Right atrium auricular region (tissue), 2 donors: Measurements from ENCODE around the gene MAPK6. TPM values are rescaled to one million over a fixed set of nuclear protein-coding genes. Genes with fewer than 3 reads are reported as not detected.

ENCODE experiments used
- DNase-seq: peaks from one replicate; pipeline ENCODE4 v3.0.0-alpha.2; 2019; ENCODE audit warnings: low spot score
- H3K27ac ChIP-seq, 2 donors: fragments of 200-600 bp; sonication (generic); 1 replicate in 1 of 2; 2 replicates in 1 of 2; pipeline ENCODE4 v1.5.1; 2016 to 2019
- H3K27me3 ChIP-seq, 2 donors: fragments of 200-600 bp; sonication (generic); one replicate each; pipeline versions ENCODE4 v1.5.1 to v1.6.0; 2017 to 2019
- H3K36me3 ChIP-seq: fragments of 200-600 bp; sonication (generic); one replicate; pipeline ENCODE4 v1.5.1; 2016
- H3K4me1 ChIP-seq, 2 donors: fragments of 200-600 bp; sonication (generic); one replicate each; pipeline versions ENCODE4 v1.5.1 to v1.6.0; 2017 to 2019
- H3K4me3 ChIP-seq, 2 donors: fragments of 200-600 bp; sonication (generic); 1 replicate in 1 of 2; 2 replicates in 1 of 2; pipeline ENCODE4 v1.5.1; 2017 to 2019; ENCODE audit warnings: mild to moderate bottlenecking in 1 of 2, moderate library complexity in 1 of 2
- H3K9me3 ChIP-seq, 2 donors: fragments of 200-600 bp; sonication (generic); one replicate each; pipeline ENCODE4 v1.5.1; 2019
- total RNA-seq, 2 donors: library from RNA; depleted of rRNA; stranded (reverse); fragments of >200 nt; gene quantifications; one replicate each; pipeline ENCODE4 v1.1.0, GENCODE V29; 2016
- TF ChIP-seq, protein P1 (sequence below), 2 donors: fragments of 200-600 bp; sonication (generic); IDR thresholded peaks; one replicate each; pipeline ENCODE4 v1.5.1; 2019; ENCODE audit warnings: antibody characterized with exemption in 2 of 2

The MAPK6 gene
- total RNA-seq, 2 donors from 2014 or later, result 11.6 to 13.4 TPM

DNA sequence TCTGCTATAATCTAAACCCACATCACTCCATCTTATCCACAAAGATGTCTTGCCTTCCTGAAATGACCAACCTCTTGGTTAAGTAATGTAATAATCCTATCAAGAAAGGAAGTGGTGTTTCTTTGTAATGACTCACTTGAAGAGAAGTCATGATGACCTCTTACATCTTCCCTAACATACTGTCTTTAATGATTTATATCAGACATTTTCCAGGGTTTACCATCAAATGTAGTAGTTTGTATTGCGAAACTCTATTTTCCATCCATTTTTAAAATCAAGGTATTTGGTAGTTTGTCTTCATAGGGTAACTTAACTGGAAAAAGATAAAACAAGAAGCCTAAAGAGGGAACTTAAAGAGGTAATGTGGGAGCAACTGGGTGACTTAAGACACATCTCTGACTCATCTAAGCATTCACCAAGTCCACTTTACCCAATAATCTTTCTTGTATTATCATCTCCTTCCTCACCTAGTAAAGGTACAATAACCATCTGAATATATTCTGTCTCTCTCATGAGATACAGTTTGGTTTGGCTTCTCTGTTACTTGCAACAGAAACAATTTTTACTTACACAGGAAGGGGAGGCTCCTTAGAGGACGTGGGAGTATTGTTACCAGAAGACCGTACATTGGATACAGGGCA is 5.7 kb upstream of the MAPK6 start:
- Histone ChIP-seq H3K27ac (peak overlapping the region in 1 of 2 donors; percentile 14), H3K4me3 (no peak overlapping the region), H3K4me1 (peaks cover 0 to 13% of the 10 kb centered on the region in 2 donors), H3K9me3 (no peaks in the 10 kb centered on the region), H3K36me3 (no peaks in the 10 kb centered on the region), H3K27me3 (no peaks in the 10 kb centered on the region)
- TF ChIP-seq, protein P1, sequence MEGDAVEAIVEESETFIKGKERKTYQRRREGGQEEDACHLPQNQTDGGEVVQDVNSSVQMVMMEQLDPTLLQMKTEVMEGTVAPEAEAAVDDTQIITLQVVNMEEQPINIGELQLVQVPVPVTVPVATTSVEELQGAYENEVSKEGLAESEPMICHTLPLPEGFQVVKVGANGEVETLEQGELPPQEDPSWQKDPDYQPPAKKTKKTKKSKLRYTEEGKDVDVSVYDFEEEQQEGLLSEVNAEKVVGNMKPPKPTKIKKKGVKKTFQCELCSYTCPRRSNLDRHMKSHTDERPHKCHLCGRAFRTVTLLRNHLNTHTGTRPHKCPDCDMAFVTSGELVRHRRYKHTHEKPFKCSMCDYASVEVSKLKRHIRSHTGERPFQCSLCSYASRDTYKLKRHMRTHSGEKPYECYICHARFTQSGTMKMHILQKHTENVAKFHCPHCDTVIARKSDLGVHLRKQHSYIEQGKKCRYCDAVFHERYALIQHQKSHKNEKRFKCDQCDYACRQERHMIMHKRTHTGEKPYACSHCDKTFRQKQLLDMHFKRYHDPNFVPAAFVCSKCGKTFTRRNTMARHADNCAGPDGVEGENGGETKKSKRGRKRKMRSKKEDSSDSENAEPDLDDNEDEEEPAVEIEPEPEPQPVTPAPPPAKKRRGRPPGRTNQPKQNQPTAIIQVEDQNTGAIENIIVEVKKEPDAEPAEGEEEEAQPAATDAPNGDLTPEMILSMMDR (IDR thresholded peaks at IDR 0.05), result no peak
- no peak for DNase-seq

GRCh38 chr15:52014616-52015015 is 4.4 kb upstream of the MAPK6 start:
- no peaks in the 10 kb centered on the region for H3K36me3 ChIP-seq
- H3K9me3 ChIP-seq, result no peaks in the 10 kb centered on the region
- TF ChIP-seq, protein P1 (IDR thresholded peaks at IDR 0.05), result no peak
- no peaks in the 10 kb centered on the region for H3K27me3 ChIP-seq
- H3K27ac ChIP-seq, result no peak overlapping the region
- DNase-seq, result no peak
- peaks cover 0 to 18% of the 10 kb centered on the region in 2 donors for H3K4me1 ChIP-seq
- no peak overlapping the region for H3K4me3 ChIP-seq

GRCh38 chr15:52016316-52016715 is 2.7 kb upstream of the MAPK6 start:
- Histone ChIP-seq H3K4me3 (no peak overlapping the region), H3K36me3 (no peaks in the 10 kb centered on the region), H3K9me3 (no peaks in the 10 kb centered on the region), H3K27me3 (no peaks in the 10 kb centered on the region), H3K4me1 (peaks cover 0 to 25% of the 10 kb centered on the region in 2 donors), H3K27ac (no peak overlapping the region)
- DNase-seq, result no peak
- TF ChIP-seq, protein P1 (IDR thresholded peaks at IDR 0.05), result no peak

DNA sequence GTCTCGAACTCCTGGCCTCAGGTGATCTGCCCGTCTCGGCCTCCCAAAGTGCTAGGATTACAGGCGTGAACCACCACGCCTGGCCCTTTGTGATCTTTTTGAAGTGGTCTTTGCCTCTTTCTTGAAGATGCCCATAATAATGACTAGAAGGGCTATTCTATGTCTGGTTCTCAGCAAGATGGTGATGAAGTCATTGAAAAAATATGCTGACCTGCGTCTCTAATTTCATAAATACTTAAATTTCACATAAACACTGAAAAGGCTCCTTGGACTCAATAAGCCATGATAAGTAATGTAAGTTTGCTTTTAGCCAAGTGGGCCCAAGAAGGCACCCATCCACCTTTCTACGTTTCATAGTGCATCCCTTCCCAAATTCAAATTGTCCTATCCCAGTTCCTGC is 775 bp upstream of the MAPK6 start:
- H3K4me1 ChIP-seq, result peaks cover 0 to 34% of the 10 kb centered on the region in 2 donors
- H3K27me3 ChIP-seq, result no peaks in the 10 kb centered on the region
- H3K4me3 ChIP-seq, result no peak overlapping the region
- TF ChIP-seq, protein P1 (IDR thresholded peaks at IDR 0.05), result no peak
- H3K27ac ChIP-seq, result peak overlapping the region; percentile 88 to 89
- H3K9me3 ChIP-seq, result no peaks in the 10 kb centered on the region
- no peak for DNase-seq
- H3K36me3 ChIP-seq, result no peaks in the 10 kb centered on the region

- peak overlapping the region; percentile 89 to 92 for H3K27ac ChIP-seq
- TF ChIP-seq, protein P1 (IDR thresholded peaks at IDR 0.05), result no peak
- peak; percentile 91 for DNase-seq
- H3K4me3 ChIP-seq, result peak overlapping the region; percentile 60 to 63
- H3K27me3 ChIP-seq, result no peaks in the 10 kb centered on the region
- peaks cover 0 to 26% of the 10 kb centered on the region in 2 donors for H3K4me1 ChIP-seq
- H3K36me3 ChIP-seq, result no peaks in the 10 kb centered on the region
- no peaks in the 10 kb centered on the region for H3K9me3 ChIP-seq
These were observed 588 bp downstream of the MAPK6 start for GRCh38 chr15:52019394-52020220.
